ENCODE results near the gene DUSP6.
A peak's percentile ranks its signal among the peaks of the same experiment; 100 is the strongest.

DUSP6 gene

DNA sequence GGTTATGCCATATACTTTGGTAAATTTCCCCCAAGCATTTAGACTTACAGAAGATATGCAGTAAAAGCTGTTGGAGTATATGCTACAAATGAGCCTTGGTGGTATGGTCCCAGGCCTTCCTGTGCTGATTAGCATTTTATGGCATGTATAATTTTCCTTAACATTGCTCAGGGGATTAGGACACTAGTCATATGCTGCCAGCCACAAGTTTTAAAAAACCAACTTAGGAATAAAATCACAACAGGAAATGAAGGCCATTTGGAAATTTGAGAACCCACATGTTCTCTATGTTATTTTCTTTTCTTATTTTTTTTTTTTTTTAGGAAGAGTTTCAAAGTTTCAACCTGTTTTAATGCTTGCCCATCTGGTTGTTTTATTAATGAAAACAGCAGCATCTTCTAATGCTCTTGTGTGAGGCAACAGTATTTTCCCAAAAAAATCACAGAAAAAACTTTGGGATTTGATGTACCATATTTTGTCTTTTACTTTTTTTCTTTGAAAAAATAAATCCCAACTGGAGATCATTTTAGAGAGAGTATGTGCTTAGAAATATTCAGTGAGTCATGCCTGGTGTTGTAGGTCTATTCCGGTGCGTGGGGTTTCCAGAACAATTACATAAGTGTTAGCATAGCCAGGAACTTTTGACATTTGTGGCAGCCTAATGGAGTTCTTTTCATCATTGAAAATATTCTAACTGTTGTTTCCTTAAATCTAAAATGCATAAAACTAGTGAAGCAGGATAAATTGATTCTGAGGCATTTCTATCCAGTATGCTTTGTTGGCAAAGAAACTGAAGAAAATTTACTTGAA, 21.7 kb upstream of the DUSP6 start:
- peak; percentile 29 for DNase-seq

GRCh38 chr12:89372584-89373370, 20.5 kb upstream of the DUSP6 start:
- no peak for DNase-seq

GRCh38 chr12:89370850-89371249, 18.5 kb upstream of the DUSP6 start:
- no peak for DNase-seq

DNA sequence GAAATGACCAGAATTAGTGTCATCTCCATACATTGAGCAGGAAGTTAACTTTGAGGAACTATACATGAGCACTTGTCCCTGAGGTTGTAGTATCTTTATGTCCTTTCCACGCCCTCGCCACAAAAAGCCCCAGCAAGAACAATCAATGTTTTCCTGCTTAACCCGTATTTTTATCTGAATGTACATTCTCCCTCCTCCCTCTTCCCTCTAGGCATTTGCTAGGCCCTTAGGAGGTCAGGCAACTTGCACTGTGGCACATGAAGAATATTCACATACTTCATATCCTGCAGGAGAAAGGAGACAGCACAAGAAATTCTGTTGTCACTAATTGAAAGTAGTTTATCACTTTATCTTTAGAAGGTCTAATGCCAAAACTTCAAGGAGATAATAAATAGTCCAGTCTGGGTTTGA, 18.1 kb upstream of the DUSP6 start:
- DNase-seq = no peak

GRCh38 chr12:89369166-89369565, 16.9 kb upstream of the DUSP6 start:
- DNase-seq = no peak

GRCh38 chr12:89368391-89368790, 16.1 kb upstream of the DUSP6 start:
- DNase-seq = no peak

DNA sequence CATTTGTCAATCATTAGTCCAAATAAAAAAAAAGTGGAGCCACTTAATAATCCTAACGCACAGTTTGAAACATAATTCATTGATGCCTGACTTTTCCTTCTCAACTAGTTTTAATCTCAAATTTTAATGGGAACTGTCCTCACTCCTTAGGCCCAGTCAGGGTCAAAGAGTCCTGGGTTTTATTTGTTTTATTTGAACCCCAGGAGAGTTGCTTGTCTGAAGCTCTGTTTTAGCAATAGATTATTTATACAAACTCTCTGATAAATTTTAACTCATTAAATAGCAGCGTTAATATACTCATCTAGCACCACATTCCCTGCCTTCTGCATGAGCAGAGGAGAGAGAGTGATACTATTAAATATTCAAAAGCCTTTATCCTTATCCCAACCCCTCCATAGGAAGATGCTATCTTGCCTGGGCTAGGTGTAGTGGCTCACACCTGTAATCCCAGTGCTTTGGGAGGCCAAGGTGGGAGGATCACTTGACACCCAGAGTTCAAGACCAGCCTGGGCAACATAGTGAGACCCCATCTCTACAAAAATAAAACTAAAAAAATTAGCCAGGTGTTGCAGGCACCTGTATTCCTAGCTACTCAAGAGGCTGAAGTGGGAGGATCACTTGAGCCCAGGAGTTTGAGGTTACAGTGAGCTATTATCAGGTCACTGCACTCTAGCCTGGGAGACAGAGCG, 14.5 kb upstream of the DUSP6 start:
- no peak for DNase-seq

DNA sequence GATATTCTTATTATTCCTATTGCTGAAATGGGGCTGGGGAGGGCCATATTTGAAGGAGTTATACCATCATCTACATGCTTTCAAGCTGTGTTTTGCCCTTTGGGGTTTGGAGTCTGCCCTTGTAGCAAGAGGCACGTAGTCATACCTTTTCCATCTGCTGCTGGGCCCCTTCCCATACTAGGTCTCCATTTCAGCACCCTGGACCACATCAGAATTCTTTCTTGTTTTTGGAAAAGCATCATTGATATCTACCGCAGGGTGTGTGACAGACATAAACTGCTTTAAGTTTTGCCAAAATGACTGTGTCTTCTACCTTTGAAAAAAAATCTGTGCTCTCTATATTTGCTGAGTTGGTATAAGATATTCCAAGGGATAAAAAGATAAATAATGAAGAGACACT, 12.3 kb upstream of the DUSP6 start:
- no peak for DNase-seq

- no peak for DNase-seq
Measured at GRCh38 chr12:89364058-89364457, 11.8 kb upstream of the DUSP6 start.

GRCh38 chr12:89363582-89363981, 11.3 kb upstream of the DUSP6 start:
- no peak for DNase-seq

GRCh38 chr12:89363084-89363483, 10.8 kb upstream of the DUSP6 start:
- no peak for DNase-seq

DNA sequence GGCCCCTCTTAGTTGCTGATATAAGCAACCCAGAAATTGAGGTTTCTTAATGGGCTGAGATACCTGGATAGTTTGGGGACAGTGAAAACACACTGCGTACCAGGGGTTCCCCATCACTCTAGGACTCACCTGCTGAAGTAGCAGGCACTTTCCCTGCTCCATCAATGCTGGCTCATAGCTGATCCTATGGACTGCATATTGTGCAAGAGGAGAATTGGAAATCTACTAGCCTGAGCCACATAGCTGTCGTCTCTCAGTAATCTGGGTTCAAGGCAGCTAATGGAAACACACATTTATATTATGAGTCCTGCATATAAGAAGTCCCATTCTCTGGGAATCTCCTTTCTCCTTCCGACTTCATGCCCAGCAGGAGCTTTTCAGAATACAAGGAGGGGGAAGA, 7.3 kb upstream of the DUSP6 start:
- no peak for DNase-seq

- DNase-seq = no peak
Measured at GRCh38 chr12:89358805-89359204, 6.5 kb upstream of the DUSP6 start.

DNA sequence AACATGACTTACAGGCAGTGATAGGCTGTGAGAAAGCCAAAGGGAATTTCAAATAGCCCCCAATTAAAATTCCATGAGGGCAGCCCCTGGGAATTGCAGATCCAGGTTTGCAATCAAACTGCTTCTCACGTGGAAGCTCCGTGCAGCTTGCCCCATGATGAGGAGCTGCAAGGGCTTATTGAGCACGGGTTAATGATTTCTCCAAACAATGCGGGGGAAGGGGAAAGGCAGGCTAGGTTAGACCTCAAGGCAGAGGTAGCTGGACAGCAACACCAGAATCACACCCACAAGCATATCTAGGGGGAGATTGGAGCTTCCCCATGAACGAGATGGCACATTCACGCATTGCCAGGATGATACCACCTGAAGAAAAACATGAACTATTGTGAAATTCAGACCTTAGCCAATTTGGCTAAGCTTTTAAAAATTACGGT, 5.0 kb upstream of the DUSP6 start:
- peak; percentile 76 for DNase-seq

- DNase-seq = no peak
Measured at GRCh38 chr12:89356069-89356665, 3.9 kb upstream of the DUSP6 start.

DNA sequence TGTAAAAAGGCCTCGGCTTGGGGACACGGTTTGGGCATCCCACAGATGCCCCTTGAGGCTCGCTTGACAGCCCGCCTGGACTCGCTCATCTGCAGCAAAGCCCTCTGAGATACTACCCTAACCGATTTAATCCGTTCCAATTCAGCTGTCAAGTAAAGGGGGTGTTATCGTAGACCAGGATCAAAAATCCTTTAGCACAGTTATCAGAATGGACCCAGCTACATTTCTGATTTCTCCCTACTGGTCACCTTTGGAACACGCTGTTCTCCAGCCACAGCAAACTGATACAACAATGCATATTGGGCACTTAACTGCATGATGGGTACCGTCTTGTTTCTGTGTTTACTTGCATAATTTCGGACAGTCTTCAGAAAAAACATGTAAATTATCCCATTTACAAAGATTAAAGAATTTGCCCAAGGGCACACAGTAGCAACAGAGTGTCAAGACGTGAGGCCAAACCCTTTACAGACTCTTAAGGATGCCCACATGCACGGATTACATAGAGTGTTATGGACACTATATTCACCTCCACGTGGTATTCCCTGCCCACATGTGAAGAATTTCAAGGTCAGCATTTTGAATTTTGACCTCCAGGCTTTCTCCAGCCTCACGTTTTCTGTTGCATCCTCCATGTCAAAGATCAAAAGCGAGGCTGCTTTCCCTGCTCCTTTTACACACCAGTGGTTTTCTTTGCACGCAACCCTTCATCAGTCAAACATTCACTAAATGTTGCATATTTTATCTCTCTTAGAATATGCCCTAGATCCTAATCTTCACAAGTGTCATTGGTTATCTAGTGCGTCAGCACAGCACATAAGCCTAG, 3.2 kb upstream of the DUSP6 start:
- DNase-seq = peak; percentile 56

DNA sequence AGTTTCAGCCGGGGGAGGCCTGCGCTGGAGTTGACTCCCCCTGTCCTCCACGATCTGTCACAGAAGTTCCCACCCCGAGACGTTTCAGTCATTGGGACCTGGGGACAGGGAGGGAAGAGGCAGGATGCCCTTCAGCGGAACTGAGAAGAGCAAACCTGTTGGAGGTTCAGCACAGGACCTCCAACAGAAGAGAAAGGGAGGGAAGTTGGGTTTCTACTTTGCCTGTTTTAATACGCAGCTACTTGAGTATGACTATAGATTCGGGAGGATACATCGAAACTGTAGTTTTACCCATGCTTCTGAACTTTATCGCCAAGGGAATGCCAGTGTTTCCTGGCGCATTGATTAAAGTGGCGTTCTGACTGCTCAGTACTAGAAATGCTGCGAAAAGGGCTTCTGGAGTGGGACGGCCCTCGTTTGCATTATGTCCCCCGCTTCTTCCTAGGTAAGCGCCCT, 2.3 kb upstream of the DUSP6 start:
- DNase-seq = peak; percentile 75

GRCh38 chr12:89353823-89354611, 1.7 kb upstream of the DUSP6 start:
- peak; percentile 95 for DNase-seq

DNA sequence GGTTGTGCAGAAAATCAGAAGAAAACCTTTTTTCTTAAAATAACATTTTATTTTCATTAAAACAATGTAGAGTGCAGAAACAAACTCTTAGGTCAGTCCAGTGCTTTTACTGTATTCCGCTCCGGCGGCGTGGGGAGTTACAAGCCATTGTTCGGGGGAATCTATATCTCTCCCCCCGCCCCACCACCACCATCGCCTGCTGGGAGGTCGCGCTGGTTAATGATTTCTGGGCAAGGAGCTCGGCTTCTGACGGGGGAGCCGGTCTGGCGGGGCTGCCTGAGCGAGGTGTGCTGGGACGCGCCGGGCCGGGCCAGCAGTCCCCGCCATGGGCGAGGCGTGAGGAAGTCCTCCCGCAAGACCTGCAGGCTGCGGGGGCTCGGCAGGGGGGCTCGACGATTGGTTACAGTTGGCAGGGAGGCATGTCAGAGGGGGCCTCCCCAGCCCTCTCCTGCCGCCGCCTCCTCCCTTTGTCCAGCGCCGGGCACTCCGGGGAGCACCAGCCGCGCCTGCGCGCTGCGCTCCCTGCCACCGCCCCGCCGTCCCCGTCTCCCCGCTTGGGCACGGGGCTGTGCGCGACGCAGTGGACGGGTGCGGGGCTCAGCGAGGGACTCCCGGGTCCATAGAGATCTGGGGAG, 1.0 kb upstream of the DUSP6 start:
- DNase-seq = peak; percentile 94

- DNase-seq = no peak
Measured at GRCh38 chr12:89352242-89352491, 134 bp downstream of the DUSP6 start.

Measured in DMS53 (cell line).